Sigmoid colon (tissue), 4 donors: ENCODE measurements around the gene VAT1L.

Source experiments
- CTCF ChIP-seq, 4 experiments: fragments of 450-650 bp in 3 of 4; fragments of 200-600 bp in 1 of 4; IDR thresholded peaks; one replicate each; pipeline ENCODE4 v1.5.1; 2016 to 2019; ENCODE audit warnings: antibody characterized with exemption in 4 of 4, mild to moderate bottlenecking in 3 of 4, moderate library complexity in 2 of 4
- POLR2A ChIP-seq, 2 donors: fragments of 450-650 bp; IDR thresholded peaks; one replicate each; pipeline ENCODE4 v1.6.1; 2016; ENCODE audit warnings: antibody characterized with exemption in 2 of 2, mild to moderate bottlenecking in 2 of 2, moderate library complexity in 2 of 2
- POLR2AphosphoS5 ChIP-seq, 4 donors: sonication (generic); formaldehyde crosslinking; IDR thresholded peaks; one replicate each; pipeline ENCODE4 v1.6.1; 2017; ENCODE audit warnings: antibody characterized with exemption in 4 of 4

- no peak for TF ChIP-seq CTCF (IDR thresholded peaks at IDR 0.05)
- TF ChIP-seq POLR2AphosphoS5 (IDR thresholded peaks at IDR 0.05), result no peak
- no peak for TF ChIP-seq POLR2A (IDR thresholded peaks at IDR 0.05)
Observed at GRCh38 chr16:77876776-77877175, 88.4 kb downstream of the VAT1L start.
